IPS DF 4.7 (cell line): ENCODE measurements around the gene TNNT2.

Experiments
- DNase-seq: peaks from one replicate; pipeline ENCODE4 v3.0.0-alpha.2; 2013; ENCODE audit warnings: low spot score; ENCODE audit errors: extremely low read depth

The TNNT2 gene

DNA sequence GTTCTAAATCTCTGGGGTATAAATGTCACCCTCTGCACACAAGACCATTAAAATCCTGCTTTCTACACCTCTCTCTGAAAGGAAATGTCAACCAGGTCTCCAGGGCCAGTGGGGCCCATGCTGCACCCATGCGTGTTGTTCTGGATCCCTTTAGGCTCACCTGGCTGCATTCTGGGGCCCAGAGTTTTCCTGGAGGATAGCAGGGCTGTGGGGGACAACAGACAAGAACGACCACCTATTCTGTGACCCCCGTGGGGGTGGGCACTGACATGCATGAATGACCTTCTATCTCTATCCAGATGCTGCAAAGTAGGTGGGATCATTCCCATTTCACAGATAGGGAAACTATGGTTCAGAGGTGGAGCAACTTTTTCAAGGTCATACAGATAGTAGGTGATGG, 41.6 kb downstream of the TNNT2 start:
- no peak for DNase-seq

DNA sequence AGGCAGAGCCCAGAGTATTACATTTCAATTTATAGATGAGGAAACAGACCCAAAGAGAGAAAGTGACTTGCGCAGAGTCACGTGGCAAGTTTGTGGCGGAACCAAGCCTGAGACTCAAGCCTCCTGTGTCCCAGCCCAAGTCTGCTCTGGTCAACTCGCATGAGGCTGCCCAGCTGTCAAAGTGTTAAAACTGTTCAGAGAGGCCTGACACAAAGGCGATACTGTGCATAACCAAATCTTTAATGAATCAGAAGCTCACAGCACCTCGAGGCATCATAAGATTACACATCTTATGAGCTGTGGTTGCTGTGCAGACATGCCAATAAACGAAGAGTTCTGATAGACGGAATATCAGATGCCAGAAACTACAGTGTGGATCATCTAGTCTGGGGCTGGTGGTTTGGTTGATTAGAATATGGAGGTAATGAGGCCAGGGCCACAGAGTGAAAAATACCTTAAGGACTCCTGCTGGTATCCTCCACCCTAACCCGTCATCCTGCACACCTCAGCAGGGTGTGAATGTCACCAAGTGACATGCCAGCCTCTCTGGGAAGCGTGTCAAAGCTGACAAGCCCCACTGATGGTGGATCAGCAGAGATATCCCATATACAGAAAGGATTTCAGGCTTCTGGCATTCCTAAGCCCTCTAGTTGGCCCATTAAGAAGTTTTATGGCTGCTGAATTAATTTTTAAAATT, 42.2 kb downstream of the TNNT2 start:
- DNase-seq: no peak

DNA sequence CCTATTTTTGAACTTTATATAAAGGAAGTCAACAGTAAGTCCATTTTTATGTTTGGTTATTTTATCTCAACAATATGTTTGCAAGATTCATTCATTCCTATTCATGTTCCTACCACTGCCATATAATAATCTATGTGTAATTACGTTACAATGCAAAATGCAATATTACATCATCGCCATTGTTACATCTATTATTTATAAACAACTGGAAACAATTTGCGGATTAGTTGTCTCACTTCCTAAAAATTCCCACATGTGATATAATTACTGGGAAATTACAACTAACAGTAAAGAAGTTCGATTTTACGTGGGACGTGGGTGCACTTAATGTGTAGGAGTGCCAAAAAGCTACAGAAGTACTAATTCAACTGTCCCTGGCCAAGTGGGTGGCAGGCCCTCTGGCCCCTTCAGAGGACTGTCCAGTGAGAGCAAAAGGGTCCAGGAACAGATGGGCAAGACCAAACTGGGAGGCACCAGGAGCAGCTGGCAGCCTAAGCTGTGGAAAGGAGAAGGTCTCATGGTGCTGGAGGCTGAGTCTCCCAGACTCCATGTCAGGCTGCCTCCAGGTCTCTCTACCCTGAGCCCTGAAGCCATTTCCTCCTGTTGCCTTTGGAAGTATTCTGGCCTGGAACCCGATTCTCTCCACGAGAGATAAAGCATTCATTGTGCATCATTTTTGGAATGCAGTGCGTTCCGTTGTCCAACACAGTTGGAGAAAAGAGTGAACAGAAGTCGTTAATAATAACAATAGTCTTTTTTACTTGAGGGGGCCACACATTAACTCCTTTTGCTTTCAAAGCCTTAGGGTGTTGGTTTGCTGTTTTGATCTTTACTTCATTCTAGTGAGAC, 42.9 kb downstream of the TNNT2 start:
- DNase-seq: no peak

DNA sequence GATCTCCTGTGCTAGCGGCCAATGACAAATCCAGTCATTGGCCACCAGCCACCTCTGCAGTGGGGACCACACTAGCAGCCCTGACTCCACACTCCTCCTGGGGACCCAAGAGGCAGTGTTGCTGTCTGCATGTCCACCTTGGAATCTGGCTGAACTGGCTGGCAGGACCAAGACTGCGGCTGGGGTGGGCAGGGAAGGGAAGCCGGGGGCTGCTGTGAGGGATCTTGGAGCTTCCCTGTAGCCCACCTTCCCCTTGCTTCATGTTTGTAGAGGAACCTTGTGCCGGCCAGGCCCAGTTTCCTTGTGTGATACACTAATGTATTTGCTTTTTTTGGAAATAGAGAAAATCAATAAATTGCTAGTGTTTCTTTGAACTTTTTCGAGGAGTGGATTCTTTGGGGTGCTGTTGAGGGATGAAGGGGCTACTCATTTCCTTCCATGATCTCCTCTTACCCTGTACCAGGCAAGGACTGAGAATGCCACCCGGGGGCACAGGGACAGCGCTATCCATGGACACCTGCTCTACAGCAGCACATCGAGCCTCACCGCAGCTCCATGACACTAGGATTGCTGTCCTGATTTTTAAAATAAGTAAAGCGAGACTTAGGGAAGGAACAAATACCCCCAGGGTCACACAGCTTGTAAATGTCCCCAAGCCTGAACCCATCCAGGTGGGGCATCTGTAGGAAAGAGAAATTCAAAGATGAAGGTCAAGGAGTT, 44.7 kb downstream of the TNNT2 start:
- DNase-seq: no peak

DNA sequence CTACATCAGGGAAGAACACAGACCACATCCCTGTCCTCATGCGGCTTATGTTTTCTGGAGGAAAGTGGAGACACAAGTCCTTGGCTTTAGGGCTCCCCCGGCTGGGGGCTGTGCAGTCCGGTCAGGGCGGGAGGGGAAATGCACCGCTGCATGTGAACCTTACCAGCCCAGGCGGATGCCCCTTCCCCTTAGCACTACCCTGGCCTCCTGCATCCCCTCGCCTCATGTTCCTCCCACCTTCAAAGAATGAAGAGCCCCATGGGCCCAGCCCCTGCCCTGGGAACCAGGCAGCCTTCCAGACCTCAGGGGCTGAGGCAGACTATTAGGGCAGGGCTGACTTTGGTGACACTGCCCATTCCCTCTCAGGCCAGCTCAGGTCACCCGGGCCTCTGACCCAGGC, 45.5 kb downstream of the TNNT2 start:
- DNase-seq: no peak

DNA sequence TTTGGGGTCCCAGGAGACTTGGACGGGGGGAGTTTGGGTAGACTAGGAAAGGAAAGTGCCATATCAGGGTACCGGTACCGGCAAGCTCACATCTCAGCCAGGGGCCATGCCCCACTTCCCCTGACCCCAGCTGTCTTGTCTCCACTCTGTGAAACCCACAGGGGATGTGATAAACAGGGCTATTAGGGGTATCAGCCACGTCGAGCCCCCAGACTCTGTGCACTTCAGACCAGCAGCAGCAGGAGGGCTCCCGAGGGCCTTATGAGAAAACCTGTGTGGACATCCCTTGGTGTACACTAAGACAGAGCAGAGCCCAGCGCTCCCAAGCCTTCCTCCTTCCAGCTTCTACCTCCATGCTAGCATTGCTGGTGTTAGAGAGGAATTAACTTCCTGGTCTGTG, 46.3 kb downstream of the TNNT2 start:
- DNase-seq: no peak

DNA sequence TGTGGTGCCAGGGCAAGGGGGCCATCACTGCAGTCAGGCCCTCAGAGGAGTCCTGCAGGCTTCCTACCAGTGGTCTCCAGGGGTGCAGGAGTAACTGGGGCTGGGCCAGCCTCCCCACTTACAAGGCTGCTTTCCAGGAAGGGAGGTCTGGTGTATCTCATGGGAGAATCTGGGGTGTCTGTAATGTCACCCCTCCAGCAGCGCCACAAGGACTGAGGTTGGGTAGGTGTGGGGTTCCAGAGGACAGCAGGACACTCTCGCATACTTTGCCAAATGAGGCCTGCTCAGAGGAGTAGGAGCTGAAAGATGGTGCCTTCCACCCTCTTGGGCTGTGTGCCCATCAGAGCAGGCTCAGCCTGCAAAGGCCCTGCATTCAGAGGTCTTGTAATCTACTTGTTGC, 46.9 kb downstream of the TNNT2 start:
- DNase-seq: no peak

DNA sequence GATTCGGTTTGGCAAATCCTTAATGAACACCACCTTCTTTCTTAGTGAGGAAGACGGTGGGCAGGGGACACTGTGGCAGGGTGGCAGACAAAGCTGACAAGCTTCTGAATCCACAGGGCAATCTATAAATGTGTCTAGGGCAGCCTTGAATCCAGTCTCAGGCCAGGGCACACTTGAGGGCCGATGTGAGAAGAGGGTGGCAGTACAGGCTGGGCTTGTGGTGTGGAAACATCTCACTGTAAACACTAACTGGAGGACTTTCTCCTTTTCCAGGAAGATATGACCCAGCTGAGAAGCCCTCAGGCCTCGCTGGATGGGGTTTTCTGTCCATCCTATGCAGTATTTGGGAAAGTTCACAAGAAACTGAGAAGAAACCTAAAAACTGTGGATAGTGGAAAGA, 47.7 kb downstream of the TNNT2 start:
- no peak for DNase-seq

DNA sequence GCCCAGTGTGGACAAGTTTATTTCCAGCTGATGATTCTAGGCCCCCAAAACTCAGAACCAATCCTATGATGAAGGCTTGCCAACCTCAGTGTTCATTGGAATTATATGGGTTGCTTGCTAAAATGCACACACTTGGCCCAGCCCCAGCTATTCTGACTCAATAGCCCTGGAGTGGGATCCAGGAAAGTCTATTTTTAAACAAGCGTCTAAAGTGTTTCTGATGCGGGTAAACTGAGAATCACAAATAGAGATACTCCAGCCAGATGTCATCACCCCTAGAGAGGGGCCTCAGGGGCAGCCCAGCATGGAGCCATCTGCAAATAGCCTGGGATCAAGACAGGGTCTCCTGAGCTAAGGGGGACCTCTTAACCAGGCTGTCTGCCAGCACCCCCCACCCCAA, 48.2 kb downstream of the TNNT2 start:
- DNase-seq: no peak

DNA sequence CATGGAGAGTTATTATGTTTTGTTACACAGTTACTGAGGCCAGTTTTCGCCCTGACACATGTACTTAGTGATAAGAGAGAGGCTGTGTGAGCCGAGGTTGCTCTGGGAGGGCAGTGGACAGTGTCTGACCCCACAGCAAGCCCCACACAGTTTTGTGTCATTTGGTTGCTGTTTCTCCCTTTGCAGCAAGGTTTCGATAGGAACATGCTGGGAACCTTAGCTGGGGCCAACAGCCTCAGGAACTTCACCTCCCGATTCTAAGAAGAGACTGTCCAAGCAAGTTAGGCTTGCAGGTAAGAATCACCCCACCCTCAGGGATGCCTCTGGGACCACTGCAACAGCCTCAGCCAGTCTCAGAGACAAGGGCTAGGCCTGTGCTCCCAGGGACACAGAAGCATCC, 48.9 kb downstream of the TNNT2 start:
- DNase-seq: no peak

DNA sequence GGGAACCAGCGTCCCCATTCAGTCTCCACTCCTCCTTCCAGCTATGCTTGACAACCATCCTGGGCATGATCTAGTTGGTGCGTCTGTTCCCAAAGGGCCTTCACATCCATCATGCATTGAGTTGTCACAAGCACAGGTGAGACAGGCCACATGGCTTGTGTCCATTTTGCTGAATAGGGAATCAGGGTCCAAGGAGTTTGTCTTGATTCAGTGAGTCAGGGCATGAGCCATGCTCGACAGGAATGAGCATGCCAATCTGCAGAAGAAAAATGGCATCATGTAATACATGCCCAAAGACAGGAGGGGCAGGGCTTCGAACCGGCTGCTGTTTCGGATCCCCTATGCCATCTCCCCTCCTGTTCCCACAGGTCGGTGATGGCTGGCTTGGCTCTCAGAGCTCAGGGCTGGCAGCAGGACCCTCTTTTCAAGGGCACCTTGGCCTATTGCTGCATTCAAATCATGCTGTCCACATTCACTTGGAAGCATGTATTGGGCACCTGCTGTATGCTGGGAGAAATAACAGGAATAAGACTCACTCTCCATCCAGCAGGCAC, 49.7 kb downstream of the TNNT2 start:
- DNase-seq: no peak

DNA sequence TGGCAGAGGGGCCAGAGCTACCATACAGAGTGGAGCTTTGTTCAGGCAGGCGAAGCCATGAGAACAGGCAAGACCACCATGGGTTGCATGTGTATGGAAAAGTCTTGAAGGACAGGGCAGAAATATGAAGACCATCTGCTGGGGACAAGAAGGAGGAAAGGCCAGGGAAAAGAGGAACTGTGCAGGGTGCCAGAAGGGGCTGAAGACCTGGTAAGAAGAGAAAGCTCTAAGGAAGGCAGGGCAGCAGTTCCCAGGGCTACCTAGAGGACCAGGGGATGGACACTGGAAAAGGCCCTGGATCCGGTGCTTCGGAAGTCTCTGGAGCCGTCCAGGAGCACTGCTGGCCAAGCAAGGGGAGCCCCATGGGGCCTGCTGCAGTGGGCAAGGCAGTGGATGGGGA, 50.8 kb downstream of the TNNT2 start:
- no peak for DNase-seq

DNA sequence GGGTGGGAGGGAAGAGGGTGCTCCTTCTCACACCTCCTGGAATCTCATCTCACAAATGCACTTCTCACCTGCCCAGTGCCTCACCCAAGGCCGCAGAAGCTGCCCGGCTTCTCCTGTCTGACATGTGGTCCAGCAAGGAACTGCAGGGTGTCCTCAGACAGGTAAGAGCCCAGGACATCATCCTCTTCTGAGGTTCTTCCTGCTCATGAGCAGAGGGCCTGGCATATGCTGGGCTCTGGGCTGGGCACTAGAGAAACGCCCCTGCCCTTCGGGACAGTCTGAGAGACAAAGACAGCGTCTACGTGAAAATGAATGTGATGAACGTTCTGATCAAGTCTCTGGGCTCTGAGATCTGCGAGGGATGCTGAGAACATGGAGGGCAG, 51.8 kb downstream of the TNNT2 start:
- no peak for DNase-seq

DNA sequence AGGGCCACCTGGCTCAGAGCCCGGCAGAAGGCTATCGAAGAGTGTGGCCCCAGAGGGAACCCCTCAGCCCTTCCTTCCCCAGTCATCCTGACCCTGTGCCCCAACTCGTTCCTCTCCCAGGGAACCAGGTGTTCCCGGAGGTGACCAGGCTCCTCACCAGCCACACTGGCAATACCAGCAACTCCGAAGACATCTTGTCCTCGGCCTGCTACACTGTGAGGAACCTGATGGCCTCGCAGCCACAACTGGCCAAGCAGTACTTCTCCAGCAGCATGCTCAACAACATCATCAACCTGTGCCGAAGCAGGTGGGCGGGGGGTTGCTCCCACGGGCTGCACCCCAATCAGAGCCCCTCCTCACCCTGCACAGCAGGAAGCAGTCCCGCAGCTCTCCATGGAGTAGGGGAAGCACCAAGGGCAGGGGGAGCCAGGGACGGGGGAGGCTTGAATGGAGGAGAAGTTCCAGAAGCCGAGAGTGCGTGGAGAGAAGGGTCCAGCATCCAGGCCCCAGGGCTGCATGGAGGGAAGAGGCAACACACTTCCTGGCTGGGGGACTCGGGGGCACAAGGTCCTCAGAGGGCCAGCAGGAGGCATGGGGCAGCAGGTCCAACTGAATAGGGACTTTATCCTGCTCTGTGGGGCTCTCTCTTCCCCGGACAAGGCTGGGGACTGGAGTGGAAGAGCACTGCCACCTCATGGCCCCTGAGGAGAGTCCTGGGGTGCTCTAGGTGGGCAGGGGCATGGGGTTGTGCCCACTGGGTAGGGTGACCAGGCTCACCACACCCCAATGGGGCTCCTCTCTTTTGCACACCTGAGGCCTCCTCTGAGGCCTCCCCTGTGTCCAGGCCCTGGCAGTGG, 52.4 kb downstream of the TNNT2 start:
- no peak for DNase-seq

DNA sequence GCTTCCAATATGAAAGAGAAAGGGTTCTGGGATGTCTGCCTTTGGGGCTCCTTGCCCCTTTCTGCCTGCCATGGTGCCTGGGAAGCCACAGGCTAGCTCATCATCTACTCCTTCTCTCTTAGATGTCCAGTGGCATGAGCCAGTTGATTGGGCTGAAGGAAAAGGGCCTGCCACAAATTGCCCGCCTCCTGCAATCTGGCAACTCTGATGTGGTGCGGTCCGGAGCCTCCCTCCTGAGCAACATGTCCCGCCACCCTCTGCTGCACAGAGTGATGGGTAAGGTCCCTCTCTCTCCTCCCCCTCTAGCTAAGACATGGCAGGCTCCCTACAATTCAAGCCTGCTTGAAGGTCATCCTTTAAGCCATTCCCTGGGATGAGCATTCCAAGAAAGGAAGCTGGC, 53.2 kb downstream of the TNNT2 start:
- no peak for DNase-seq

DNA sequence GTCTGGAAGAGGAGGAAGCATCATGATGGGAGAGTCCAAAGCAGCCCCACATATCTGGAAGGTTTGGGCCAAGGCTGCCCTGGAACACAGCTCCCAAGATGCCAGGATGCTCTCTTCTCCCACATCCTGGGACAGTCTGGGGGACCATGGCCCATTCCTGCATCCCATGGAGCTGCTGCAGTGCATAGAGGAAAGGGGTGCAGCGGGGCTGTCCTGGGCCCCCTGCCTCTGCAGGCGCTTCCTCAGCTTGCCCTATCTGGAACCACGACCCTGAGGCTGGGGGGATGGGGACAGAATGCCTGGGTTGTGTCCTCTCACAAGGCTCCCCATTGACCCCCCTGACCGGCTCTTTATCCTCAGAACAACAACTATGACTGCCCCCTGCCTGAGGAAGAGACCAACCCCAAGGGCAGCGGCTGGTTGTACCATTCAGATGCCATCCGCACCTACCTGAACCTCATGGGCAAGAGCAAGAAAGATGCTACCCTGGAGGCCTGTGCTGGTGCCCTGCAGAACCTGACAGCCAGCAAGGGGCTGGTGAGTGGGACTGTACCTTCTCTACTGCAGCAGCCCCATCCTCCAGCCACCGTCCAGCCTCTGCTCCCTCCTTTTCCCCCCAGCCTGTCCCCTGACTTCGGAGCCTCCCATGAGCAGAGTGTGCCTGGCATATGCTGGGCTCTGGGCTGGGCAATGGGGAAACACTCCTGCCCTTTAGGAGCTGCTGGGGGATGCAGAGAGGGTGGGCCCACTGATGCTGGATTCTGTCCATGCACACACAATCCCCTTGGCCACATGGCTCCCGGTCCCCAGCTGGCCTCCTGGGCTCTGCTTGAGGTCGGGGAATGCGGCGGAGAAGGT, 54.6 kb downstream of the TNNT2 start:
- DNase-seq: no peak

DNA sequence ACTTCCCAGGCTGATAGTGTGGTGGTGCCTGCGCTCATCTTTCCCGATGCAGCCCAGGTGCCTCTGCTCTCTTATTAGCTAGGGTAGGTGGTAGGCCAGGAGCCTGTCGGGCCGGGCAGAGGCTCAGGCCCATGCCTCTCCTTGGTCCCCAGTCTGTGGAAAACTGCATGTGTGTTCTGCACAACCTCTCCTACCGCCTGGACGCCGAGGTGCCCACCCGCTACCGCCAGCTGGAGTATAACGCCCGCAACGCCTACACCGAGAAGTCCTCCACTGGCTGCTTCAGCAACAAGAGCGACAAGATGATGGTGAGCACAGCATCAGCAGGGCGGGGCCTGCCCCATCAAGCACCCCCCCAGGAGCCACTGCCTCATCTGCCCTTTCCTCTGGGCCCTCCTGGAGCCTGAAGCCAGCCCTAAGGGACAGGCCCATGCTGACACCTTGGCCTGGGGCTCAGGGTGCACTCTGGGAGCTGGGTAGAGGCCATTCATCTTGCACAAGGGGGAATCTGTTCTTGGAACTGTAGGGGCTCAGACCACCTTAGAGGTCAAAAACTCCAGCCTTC, 55.6 kb downstream of the TNNT2 start:
- DNase-seq: no peak

DNA sequence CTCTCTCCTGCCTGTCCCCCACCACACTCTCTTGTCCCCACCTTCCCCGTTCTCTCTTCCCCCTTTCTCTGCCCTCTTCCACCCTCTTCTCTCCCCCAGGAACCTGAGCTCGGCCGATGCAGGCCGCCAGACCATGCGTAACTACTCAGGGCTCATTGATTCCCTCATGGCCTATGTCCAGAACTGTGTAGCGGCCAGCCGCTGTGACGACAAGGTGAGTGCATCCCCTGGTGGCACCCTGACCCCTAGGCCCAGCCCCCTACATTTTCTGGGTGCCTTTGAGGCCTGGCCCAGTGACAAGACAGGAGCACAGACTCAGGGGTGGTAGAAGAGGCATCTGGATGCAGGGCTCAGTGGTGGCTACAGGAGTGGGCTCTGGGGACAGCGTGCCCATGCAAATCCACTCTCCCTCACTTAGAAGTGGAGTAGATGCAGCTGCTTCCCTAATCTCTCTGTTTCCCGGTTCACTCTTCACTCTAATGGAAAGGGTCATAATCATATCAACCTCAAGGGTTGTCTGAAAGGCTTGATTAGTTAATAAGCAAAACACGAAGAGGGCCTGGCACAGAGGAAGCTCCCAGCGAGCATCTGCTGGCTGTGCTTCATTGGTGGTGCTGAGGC, 57.2 kb downstream of the TNNT2 start:
- no peak for DNase-seq

DNA sequence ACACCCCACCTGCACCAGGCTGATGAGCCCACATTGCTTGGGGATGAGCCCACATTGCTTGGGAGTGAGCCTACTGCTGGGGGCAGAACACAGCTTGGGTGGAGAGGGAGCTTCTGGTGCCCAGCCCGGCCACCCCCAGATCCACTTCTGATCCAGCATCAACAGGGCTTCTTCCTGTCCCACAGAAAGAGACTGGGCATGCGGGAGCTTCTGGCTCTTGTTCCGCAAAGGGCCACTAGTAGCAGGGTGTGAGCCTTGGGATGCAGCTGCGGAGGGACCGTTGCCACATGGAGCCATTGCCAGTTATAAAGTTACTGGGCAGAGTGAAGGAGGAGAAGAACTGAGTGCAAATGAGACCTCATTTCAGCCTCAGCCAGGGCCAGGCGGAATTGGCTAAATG, 57.8 kb downstream of the TNNT2 start:
- DNase-seq: no peak
